Left lung (tissue), 14 donors: Measurements from ENCODE around the gene LRRC28. TPM values are rescaled to one million over a fixed set of nuclear protein-coding genes. Genes with fewer than 3 reads are reported as not detected.

ENCODE experiments used
- ATAC-seq: fragments of 200-7000 bp; cut with Tn5 transposase; one replicate; pipeline ENCODE4 v1.9.1; 2020; ENCODE audit warnings: moderate library complexity
- DNase-seq, 4 donors: peaks; one replicate each; pipeline ENCODE4 v3.0.0-alpha.2; 2013 to 2020
- H3K27ac ChIP-seq, 2 donors: fragments of 200-600 bp; sonication (generic) in 1 of 2; one replicate each; pipeline versions ENCODE4 v1.5.0 to v1.8.0; 2020 to 2021
- H3K27me3 ChIP-seq, 2 donors: fragments of 200-600 bp; sonication (generic) in 1 of 2; one replicate each; pipeline versions ENCODE4 v1.5.0 to v1.8.0; 2020 to 2021
- H3K36me3 ChIP-seq, 2 donors: fragments of 200-600 bp; sonication (generic) in 1 of 2; one replicate each; pipeline versions ENCODE4 v1.5.0 to v1.8.0; 2020 to 2021
- H3K4me1 ChIP-seq, 2 donors: fragments of 200-600 bp; one replicate each; pipeline ENCODE4 v1.8.0; 2021
- H3K4me3 ChIP-seq, 2 donors: fragments of 200-600 bp; sonication (generic) in 1 of 2; one replicate each; pipeline versions ENCODE4 v1.5.0 to v1.8.0; 2020 to 2021; ENCODE audit warnings: mild to moderate bottlenecking in 1 of 2
- H3K9me3 ChIP-seq, 2 donors: fragments of 200-600 bp; sonication (generic) in 1 of 2; one replicate each; pipeline versions ENCODE4 v1.5.0 to v1.8.0; 2020 to 2021
- CTCF ChIP-seq, 2 donors: fragments of 200-600 bp; sonication (generic) in 1 of 2; IDR thresholded peaks; one replicate each; pipeline versions ENCODE4 v1.5.0 to v1.8.0; 2021; ENCODE audit warnings: antibody characterized with exemption in 2 of 2
- intact Hi-C, 2 donors: fragments of 100-400 bp; cut with DNase I; formaldehyde crosslinking; loops; one replicate each; pipeline versions ENCODE4 v1.11.2 to v1.14.2; 2022
- long read RNA-seq, 12 donors: library from polyadenylated mRNA in 2 of 12; unstranded in 2 of 12; transcript quantifications; one replicate each; pipeline ENCODE4 v2.0.0 and lab custom pipeline, GENCODE V29; 2019 to 2026
- polyA plus RNA-seq, 6 donors: library from polyadenylated mRNA; unstranded; fragments of 120-200 nt; gene quantifications; one replicate each; pipeline ENCODE4 v1.2.1, GENCODE V29; 2013; ENCODE audit not compliant: insufficient read length in 6 of 6
- total RNA-seq, 2 donors: library from RNA; stranded (reverse); fragmentation: NEBNext Ultra II Directional; extraction: Animal tissue kit (Norgen Biotek cat#: 25700); gene quantifications; one replicate each; pipeline ENCODE4 v1.2.1, GENCODE V29; 2021
- donor health status: DM: no; HTN: yes; CAD: no.
- donor health status: DM: no; HTN: no; CAD: no.

The LRRC28 gene
- 10 to 100 TPM; 14.9 to 18.4 TPM for total RNA-seq
- polyA plus RNA-seq: 10 to 100 TPM; 21.7 to 29.7 (median 26.9) TPM
- long read RNA-seq, donor 1, full-length matches to known transcripts: 4 of 4 reads
- long read RNA-seq, donor 1, partial matches to known transcripts: 0 of 4 reads
- long read RNA-seq, donor 1, other reads (novel, unspliced or antisense): 0 of 4 reads
- long read RNA-seq, donor 2, full-length matches to known transcripts: 3 of 3 reads
- long read RNA-seq, donor 2, partial matches to known transcripts: 0 of 3 reads
- long read RNA-seq, donor 2, other reads (novel, unspliced or antisense): 0 of 3 reads
- long read RNA-seq, donor 3, full-length matches to known transcripts: 3 of 3 reads
- long read RNA-seq, donor 3, partial matches to known transcripts: 0 of 3 reads
- long read RNA-seq, donor 3, other reads (novel, unspliced or antisense): 0 of 3 reads
- long read RNA-seq, donor 4, full-length matches to known transcripts: 4 of 6 reads
- long read RNA-seq, donor 4, partial matches to known transcripts: 0 of 6 reads
- long read RNA-seq, donor 4, other reads (novel, unspliced or antisense): 2 of 6 reads
- long read RNA-seq, donor 5, full-length matches to known transcripts: 3 of 3 reads
- long read RNA-seq, donor 5, partial matches to known transcripts: 0 of 3 reads
- long read RNA-seq, donor 5, other reads (novel, unspliced or antisense): 0 of 3 reads
- long read RNA-seq, donor 6, full-length matches to known transcripts: 6 of 6 reads
- long read RNA-seq, donor 6, partial matches to known transcripts: 0 of 6 reads
- long read RNA-seq, donor 6, other reads (novel, unspliced or antisense): 0 of 6 reads
- long read RNA-seq, donor 7, full-length matches to known transcripts: 2 of 2 reads
- long read RNA-seq, donor 7, partial matches to known transcripts: 0 of 2 reads
- long read RNA-seq, donor 7, other reads (novel, unspliced or antisense): 0 of 2 reads
- long read RNA-seq, donor 8, full-length matches to known transcripts: 3 of 3 reads
- long read RNA-seq, donor 8, partial matches to known transcripts: 0 of 3 reads
- long read RNA-seq, donor 8, other reads (novel, unspliced or antisense): 0 of 3 reads
- long read RNA-seq, donor 9: 0 reads
- long read RNA-seq, donor 10, full-length matches to known transcripts: 6 of 8 reads
- long read RNA-seq, donor 10, partial matches to known transcripts: 1 of 8 reads
- long read RNA-seq, donor 10, other reads (novel, unspliced or antisense): 1 of 8 reads
- long read RNA-seq, donor 11: 0 reads
- long read RNA-seq, donor 12, full-length matches to known transcripts: 2 of 2 reads
- long read RNA-seq, donor 12, partial matches to known transcripts: 0 of 2 reads
- long read RNA-seq, donor 12, other reads (novel, unspliced or antisense): 0 of 2 reads

GRCh38 chr15:99250857-99251841, at the start of gene LRRC28:
Gene LRRC28, plus strand, starts transcription at chr15:99251481. Its CDS starts 4,477 bp downstream, at chr15:99255958.
- DNase-seq (peak; percentile 98 to 99 (median 98)), ATAC-seq (peak; percentile 95)
- H3K36me3 ChIP-seq: no peaks in the 10 kb centered on the region
- no peak for TF ChIP-seq CTCF (IDR thresholded peaks at IDR 0.05)
- H3K9me3 ChIP-seq: no peaks in the 10 kb centered on the region
- peaks cover 12 to 34% of the 10 kb centered on the region in 2 donors for H3K4me1 ChIP-seq
- H3K27me3 ChIP-seq: no peaks in the 10 kb centered on the region
- peak within 1 kb of the TSS; percentile 88 to 90 for H3K27ac ChIP-seq
- peak within 1 kb of the TSS; percentile 74 to 80 for H3K4me3 ChIP-seq
- intact Hi-C loops: no loop called here

GRCh38 chr15:99202176-99202552, 49.1 kb upstream of the LRRC28 start:
- Histone ChIP-seq H3K4me1 (no peaks in the 10 kb centered on the region), H3K4me3 (no peak overlapping the region), H3K36me3 (peaks cover 0 to 11% of the 10 kb centered on the region in 2 donors), H3K27ac (no peak overlapping the region), H3K9me3 (no peaks in the 10 kb centered on the region), H3K27me3 (no peaks in the 10 kb centered on the region)
- DNase-seq (no peak), ATAC-seq (no peak)
- no peak for TF ChIP-seq CTCF (IDR thresholded peaks at IDR 0.05)
- intact Hi-C loops: no loop called here

GRCh38 chr15:99207672-99208071, 43.6 kb upstream of the LRRC28 start:
- no peak for ATAC-seq
- no peak for DNase-seq
- intact Hi-C loops: no loop called here
- TF ChIP-seq CTCF (IDR thresholded peaks at IDR 0.05): no peak
- Histone ChIP-seq H3K27me3 (no peaks in the 10 kb centered on the region), H3K36me3 (no peaks in the 10 kb centered on the region), H3K9me3 (no peaks in the 10 kb centered on the region), H3K4me3 (no peak overlapping the region), H3K4me1 (no peaks in the 10 kb centered on the region), H3K27ac (no peak overlapping the region)

GRCh38 chr15:99209326-99209725, 42.0 kb upstream of the LRRC28 start:
- no peak overlapping the region for H3K27ac ChIP-seq
- no peak overlapping the region for H3K4me3 ChIP-seq
- no peaks in the 10 kb centered on the region for H3K27me3 ChIP-seq
- no peak for ATAC-seq
- no peaks in the 10 kb centered on the region for H3K4me1 ChIP-seq
- DNase-seq: peak in 1 of 4 donors; percentile 5
- no peaks in the 10 kb centered on the region for H3K9me3 ChIP-seq
- TF ChIP-seq CTCF (IDR thresholded peaks at IDR 0.05): no peak
- intact Hi-C loops: no loop called here
- H3K36me3 ChIP-seq: no peaks in the 10 kb centered on the region
